Suppressor macrophage (primary cell): ENCODE measurements around the gene DIAPH2.
"Not testable (repeated sequence)": the region's sequence is repeated elsewhere in the genome, so short reads cannot be mapped to it uniquely, and the experiment has no call there.

ENCODE experiments used
- DNase-seq, 4 experiments: peaks; one replicate each; pipeline ENCODE4 v3.0.0-alpha.2; 2020 to 2022
- total RNA-seq, 17 experiments: gene quantifications; one replicate each; lab custom pipeline; 2026; ENCODE audit warnings: mixed read lengths in 6 of 17, inconsistent platforms in 3 of 17; lab: John Stamatoyannopoulos, UW

Gene DIAPH2
- total RNA-seq, result 41.2 to 86.3 (median 67.6) reads per million in 17 experiments

GRCh38 chrX:96684339-96685209 lies at the start of gene DIAPH2:
DIAPH2 (plus strand) TSS chrX:96684842.
- peak; percentile 78 to 91 (median 86) for DNase-seq

GRCh38 chrX:96650023-96650422 lies 34.6 kb upstream of the DIAPH2 start:
- DNase-seq, result no peak

- DNase-seq, result no peak
Observed at GRCh38 chrX:96655947-96656623, 28.6 kb upstream of the DIAPH2 start.

GRCh38 chrX:96682516-96682915 lies 2.1 kb upstream of the DIAPH2 start:
- no peak for DNase-seq

- DNase-seq, result no peak
Observed at GRCh38 chrX:96683997-96684338, 674 bp upstream of the DIAPH2 start.

GRCh38 chrX:96685210-96686099 lies 813 bp downstream of the DIAPH2 start:
- DNase-seq, result peak; percentile 34 to 72 (median 58)

- no peak for DNase-seq
Observed at GRCh38 chrX:96687776-96688175, 3.1 kb downstream of the DIAPH2 start.

GRCh38 chrX:96688789-96689188 lies 4.1 kb downstream of the DIAPH2 start:
- no peak for DNase-seq

- no peak for DNase-seq
Observed at GRCh38 chrX:96689991-96690390, 5.3 kb downstream of the DIAPH2 start.

GRCh38 chrX:96692454-96692853 lies 7.8 kb downstream of the DIAPH2 start:
- DNase-seq, result peak in 1 of 4 experiments; percentile 1

- no peak for DNase-seq
Observed at GRCh38 chrX:96692890-96693289, 8.2 kb downstream of the DIAPH2 start.

- no peak for DNase-seq
Observed at GRCh38 chrX:96693407-96693806, 8.8 kb downstream of the DIAPH2 start.

- DNase-seq, result no peak
Observed at GRCh38 chrX:96696462-96696861, 11.8 kb downstream of the DIAPH2 start.

- peak in 2 of 4 experiments; percentile 26 to 28 for DNase-seq
Observed at GRCh38 chrX:96700625-96701024, 16.0 kb downstream of the DIAPH2 start.

GRCh38 chrX:96703379-96703778 lies 18.7 kb downstream of the DIAPH2 start:
- no peak for DNase-seq

- no peak for DNase-seq
Observed at GRCh38 chrX:96703816-96704215, 19.2 kb downstream of the DIAPH2 start.

GRCh38 chrX:96704629-96705028 lies 20.0 kb downstream of the DIAPH2 start:
- DNase-seq, result peak in 1 of 4 experiments; percentile 6

- DNase-seq, result no peak
Observed at GRCh38 chrX:96705905-96706304, 21.3 kb downstream of the DIAPH2 start.

GRCh38 chrX:96707804-96708203 lies 23.2 kb downstream of the DIAPH2 start:
- DNase-seq, result peak in 3 of 4 experiments; percentile 5 to 36 (median 29)

- DNase-seq, result no peak
Observed at GRCh38 chrX:96710031-96710430, 25.4 kb downstream of the DIAPH2 start.

GRCh38 chrX:96713303-96713702 lies 28.7 kb downstream of the DIAPH2 start:
- DNase-seq, result no peak

- not testable (repeated sequence) for DNase-seq
Observed at GRCh38 chrX:96714393-96714792, 29.8 kb downstream of the DIAPH2 start.

GRCh38 chrX:96715481-96715880 lies 30.8 kb downstream of the DIAPH2 start:
- peak in 2 of 4 experiments; percentile 51 to 52 for DNase-seq
